Activated T-cell treated with anti-CD3 and anti-CD28 coated beads, Interleukin-2, amount 50 U/mL, for 4 hours (primary cell): ENCODE measurements around the gene CASZ1. TPM values are rescaled to one million over a fixed set of nuclear protein-coding genes. Genes with fewer than 3 reads are reported as not detected.

Experiments used
- ATAC-seq, 2 donors: fragments of 200-7000 bp; cut with Tn5 transposase; one replicate each; pipeline ENCODE4 v1.10.0; 2021
- DNase-seq: peaks from one replicate; pipeline ENCODE4 v3.0.0-alpha.2; 2020
- H3K27me3 Mint-ChIP-seq: one replicate; pipeline ENCODE4 v1.8.0; 2021; ENCODE audit warnings: low read depth, mixed read lengths
- H3K36me3 Mint-ChIP-seq: one replicate; pipeline ENCODE4 v1.8.0; 2022; ENCODE audit warnings: mixed read lengths; ENCODE audit not compliant: insufficient read depth
- H3K4me1 Mint-ChIP-seq: one replicate; pipeline ENCODE4 v1.8.0; 2021; ENCODE audit warnings: low read depth, mixed read lengths
- H3K4me3 Mint-ChIP-seq: one replicate; pipeline ENCODE4 v1.8.0; 2021; ENCODE audit warnings: mild to moderate bottlenecking, moderate library complexity, mixed read lengths
- H3K9me3 Mint-ChIP-seq: one replicate; pipeline ENCODE4 v1.8.0; 2021; ENCODE audit warnings: mixed read lengths
- total RNA-seq, 3 donors: library from RNA; stranded (reverse); gene quantifications; one replicate each; pipeline ENCODE4 v1.2.1, GENCODE V29; 2021

CASZ1 gene
- total RNA-seq, 3 donors from 2014 or later: 6.9 to 11.2 (median 8.4) TPM

DNA sequence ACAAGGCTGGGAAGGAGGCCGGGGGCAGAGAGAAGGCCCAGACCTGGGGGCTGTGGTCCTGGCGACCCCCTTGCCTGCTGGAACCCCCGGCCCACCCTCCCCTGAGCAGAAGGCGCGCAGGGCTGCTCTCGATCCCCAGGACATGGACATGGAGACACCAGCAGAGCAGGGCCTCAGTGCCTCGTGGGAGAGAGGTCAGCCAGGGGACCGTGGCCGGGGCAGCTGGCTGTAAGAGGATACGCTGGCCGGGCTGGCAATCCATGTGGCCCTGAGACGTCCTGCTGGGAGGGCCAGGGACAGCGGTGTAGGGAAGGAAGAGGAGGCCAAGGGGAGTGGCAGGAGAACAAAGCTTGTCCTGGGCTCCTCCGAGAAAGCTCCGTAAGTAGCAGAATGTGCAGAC lies 132.2 kb downstream of the CASZ1 start:
- DNase-seq (no peak), ATAC-seq (no peak)
- Mint-ChIP-seq H3K4me1 (no peaks in the 10 kb centered on the region), H3K4me3 (no peak overlapping the region), H3K9me3 (no peaks in the 10 kb centered on the region), H3K27me3 (no peaks in the 10 kb centered on the region), H3K36me3 (peaks cover 2% of the 10 kb centered on the region)

DNA sequence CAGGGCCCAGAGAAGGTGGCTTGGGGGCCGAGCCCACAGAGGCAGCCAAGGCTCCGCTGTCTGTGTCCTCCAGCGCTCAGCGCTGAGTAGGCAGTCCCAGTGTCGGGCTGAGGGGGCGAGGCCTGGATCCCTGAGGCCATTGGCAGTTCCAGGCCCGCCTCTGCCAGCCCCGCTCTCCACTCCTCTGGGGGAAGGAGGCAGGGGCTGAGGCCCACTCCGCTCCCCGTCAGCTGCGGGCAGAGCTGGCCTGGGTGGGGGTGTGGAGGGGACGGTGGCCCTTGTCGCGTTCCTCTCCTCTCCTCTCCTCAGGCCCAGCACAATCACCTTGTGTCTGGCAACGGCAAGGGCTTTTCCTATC lies 132.8 kb downstream of the CASZ1 start:
- DNase-seq (no peak), ATAC-seq (no peak)
- Mint-ChIP-seq H3K36me3 (peaks cover 2% of the 10 kb centered on the region), H3K4me3 (no peak overlapping the region), H3K27me3 (no peaks in the 10 kb centered on the region), H3K4me1 (no peaks in the 10 kb centered on the region), H3K9me3 (no peaks in the 10 kb centered on the region)

GRCh38 chr1:10662824-10663677 lies 133.4 kb downstream of the CASZ1 start:
- H3K27me3 Mint-ChIP-seq: no peaks in the 10 kb centered on the region
- no peaks in the 10 kb centered on the region for H3K9me3 Mint-ChIP-seq
- H3K36me3 Mint-ChIP-seq: peaks cover 2% of the 10 kb centered on the region
- ATAC-seq (no peak), DNase-seq (no peak)
- no peaks in the 10 kb centered on the region for H3K4me1 Mint-ChIP-seq
- no peak overlapping the region for H3K4me3 Mint-ChIP-seq

GRCh38 chr1:10662090-10662688 lies 134.3 kb downstream of the CASZ1 start:
- no peaks in the 10 kb centered on the region for H3K4me1 Mint-ChIP-seq
- ATAC-seq: no peak
- no peaks in the 10 kb centered on the region for H3K9me3 Mint-ChIP-seq
- H3K36me3 Mint-ChIP-seq: peaks cover 2% of the 10 kb centered on the region
- DNase-seq: no peak
- no peak overlapping the region for H3K4me3 Mint-ChIP-seq
- no peaks in the 10 kb centered on the region for H3K27me3 Mint-ChIP-seq

DNA sequence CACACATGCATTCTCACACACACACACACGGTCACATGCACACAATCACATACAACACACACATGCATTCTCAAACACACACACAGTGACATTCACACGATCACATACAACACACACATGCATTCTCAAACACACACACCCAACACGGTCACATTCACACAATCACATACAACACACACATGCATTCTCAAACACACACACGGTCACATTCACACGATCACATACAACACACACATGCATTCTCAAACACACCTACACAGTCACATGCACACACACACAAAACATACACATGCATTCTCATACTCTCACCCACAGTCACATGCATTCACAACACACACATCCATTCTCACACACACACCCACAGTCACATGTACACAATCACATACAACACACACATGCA lies 135.0 kb downstream of the CASZ1 start:
- DNase-seq (no peak), ATAC-seq (no peak)
- Mint-ChIP-seq H3K27me3 (no peaks in the 10 kb centered on the region), H3K9me3 (no peaks in the 10 kb centered on the region), H3K4me1 (no peaks in the 10 kb centered on the region), H3K36me3 (peaks cover 2% of the 10 kb centered on the region), H3K4me3 (no peak overlapping the region)

- DNase-seq: no peak
- no peaks in the 10 kb centered on the region for H3K36me3 Mint-ChIP-seq
- no peaks in the 10 kb centered on the region for H3K27me3 Mint-ChIP-seq
- no peak for ATAC-seq
- H3K4me3 Mint-ChIP-seq: no peak overlapping the region
- H3K4me1 Mint-ChIP-seq: no peaks in the 10 kb centered on the region
- no peaks in the 10 kb centered on the region for H3K9me3 Mint-ChIP-seq
Measured at GRCh38 chr1:10659646-10660540, 136.6 kb downstream of the CASZ1 start.

GRCh38 chr1:10659218-10659617 lies 137.2 kb downstream of the CASZ1 start:
- Mint-ChIP-seq H3K9me3 (no peaks in the 10 kb centered on the region), H3K27me3 (no peaks in the 10 kb centered on the region), H3K4me1 (no peaks in the 10 kb centered on the region), H3K36me3 (peaks cover 2% of the 10 kb centered on the region), H3K4me3 (no peak overlapping the region)
- DNase-seq: no peak
- no peak for ATAC-seq

DNA sequence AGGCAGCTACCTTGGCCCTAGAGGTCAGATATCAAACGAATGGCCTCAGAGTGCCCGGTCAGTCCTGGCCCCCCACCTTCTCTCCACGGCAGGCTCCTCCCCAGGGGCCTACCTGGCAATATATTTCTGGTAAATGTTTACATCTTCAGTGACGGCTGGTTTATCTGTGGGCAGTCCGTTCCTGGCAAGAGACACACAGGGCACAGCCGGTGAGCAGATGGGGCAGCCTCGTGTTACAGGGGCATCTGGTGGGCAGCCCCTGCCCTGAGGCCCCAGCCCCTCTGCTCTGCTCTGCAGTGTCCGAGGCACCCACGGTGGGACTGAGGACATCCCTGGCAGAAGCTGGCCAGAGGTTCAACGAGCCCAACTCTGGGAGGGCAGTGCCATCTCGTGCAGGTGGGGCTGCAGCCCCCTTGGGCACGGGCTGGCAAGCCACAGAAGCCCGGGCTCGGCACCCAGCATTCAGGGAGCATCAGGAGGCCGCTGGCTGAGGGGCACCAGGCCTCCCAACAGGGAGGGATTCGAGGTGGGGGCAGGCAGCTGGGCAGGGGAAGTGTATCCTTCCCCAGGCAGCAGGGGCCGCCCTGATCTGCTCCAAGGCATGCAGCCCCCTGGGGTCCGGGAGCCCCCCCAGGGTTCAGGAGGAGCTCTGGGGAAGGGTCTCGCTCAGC lies 137.9 kb downstream of the CASZ1 start:
- no peak overlapping the region for H3K4me3 Mint-ChIP-seq
- H3K36me3 Mint-ChIP-seq: peaks cover 5% of the 10 kb centered on the region
- ATAC-seq: no peak
- no peaks in the 10 kb centered on the region for H3K9me3 Mint-ChIP-seq
- no peaks in the 10 kb centered on the region for H3K27me3 Mint-ChIP-seq
- DNase-seq: no peak
- H3K4me1 Mint-ChIP-seq: no peaks in the 10 kb centered on the region

GRCh38 chr1:10657088-10657847 lies 139.2 kb downstream of the CASZ1 start:
- Mint-ChIP-seq H3K4me3 (no peak overlapping the region), H3K36me3 (peaks cover 5% of the 10 kb centered on the region), H3K27me3 (no peaks in the 10 kb centered on the region), H3K4me1 (no peaks in the 10 kb centered on the region), H3K9me3 (no peaks in the 10 kb centered on the region)
- DNase-seq (no peak), ATAC-seq (no peak)

DNA sequence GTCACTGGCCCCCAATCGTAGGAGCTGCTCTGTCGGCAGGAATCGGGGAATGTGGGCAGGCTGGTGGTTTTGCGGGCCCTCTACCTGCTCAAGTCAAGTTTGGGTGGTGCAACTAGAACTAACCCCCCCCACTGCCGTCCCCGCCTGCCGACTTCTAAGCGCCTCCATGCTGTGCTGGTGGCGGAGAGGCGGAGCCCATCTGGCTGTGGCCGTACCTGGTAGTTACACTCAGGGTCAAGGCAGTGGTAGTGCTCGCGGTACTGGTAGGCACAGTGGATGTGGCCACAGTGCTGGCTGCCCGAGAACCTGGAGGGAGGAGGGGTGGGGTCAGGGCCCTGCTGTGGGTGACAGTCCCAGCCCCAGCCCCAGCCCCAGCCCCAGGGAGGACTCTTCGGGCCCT lies 140.0 kb downstream of the CASZ1 start:
- ATAC-seq (no peak), DNase-seq (no peak)
- no peaks in the 10 kb centered on the region for H3K27me3 Mint-ChIP-seq
- no peak overlapping the region for H3K4me3 Mint-ChIP-seq
- H3K9me3 Mint-ChIP-seq: no peaks in the 10 kb centered on the region
- peaks cover 5% of the 10 kb centered on the region for H3K36me3 Mint-ChIP-seq
- no peaks in the 10 kb centered on the region for H3K4me1 Mint-ChIP-seq

GRCh38 chr1:10655002-10655401 lies 141.4 kb downstream of the CASZ1 start:
- no peak for DNase-seq
- H3K4me3 Mint-ChIP-seq: no peak overlapping the region
- ATAC-seq: no peak
- H3K36me3 Mint-ChIP-seq: peaks cover 5% of the 10 kb centered on the region
- H3K4me1 Mint-ChIP-seq: no peaks in the 10 kb centered on the region
- H3K9me3 Mint-ChIP-seq: no peaks in the 10 kb centered on the region
- no peaks in the 10 kb centered on the region for H3K27me3 Mint-ChIP-seq

DNA sequence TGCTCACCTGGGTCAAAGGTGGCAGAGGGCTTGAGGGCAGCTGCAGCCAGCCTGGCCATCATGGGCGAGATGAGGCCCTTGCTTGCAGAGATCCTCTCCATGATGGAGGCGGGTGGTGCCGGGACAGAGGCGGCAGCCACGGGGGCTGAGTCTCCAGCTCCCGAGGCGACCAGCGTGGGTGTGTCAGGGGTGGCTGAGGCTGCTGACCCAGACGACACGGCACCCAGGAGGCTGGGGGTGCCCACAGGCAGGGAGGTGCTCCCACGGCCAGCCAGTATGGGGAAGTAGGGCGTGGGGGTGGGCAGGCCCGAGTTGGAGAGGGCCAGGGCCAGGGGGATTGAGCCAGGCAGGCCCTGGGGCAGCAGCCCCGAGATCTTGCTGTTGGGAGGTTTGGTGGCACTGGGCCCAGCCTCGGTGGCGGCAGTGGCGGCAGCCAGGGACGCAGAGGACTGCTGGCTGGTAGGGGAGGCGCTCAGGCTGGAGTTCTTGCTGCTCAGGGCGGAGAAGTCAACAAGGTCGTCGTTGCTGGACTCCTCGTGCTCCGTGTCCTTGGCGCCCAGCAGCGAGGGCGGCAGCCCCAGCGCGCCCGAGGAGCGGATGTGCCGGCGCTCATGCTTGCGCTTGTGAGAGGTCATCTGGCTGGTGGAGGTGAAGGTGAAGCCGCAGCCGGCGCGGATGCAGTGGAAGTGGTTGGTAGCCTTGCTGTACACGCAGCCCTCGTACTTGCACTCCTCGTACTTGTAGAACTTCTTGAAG lies 142.9 kb downstream of the CASZ1 start:
- no peak overlapping the region for H3K4me3 Mint-ChIP-seq
- no peak for ATAC-seq
- H3K4me1 Mint-ChIP-seq: no peaks in the 10 kb centered on the region
- peaks cover 5% of the 10 kb centered on the region for H3K36me3 Mint-ChIP-seq
- no peaks in the 10 kb centered on the region for H3K9me3 Mint-ChIP-seq
- DNase-seq: no peak
- no peaks in the 10 kb centered on the region for H3K27me3 Mint-ChIP-seq

DNA sequence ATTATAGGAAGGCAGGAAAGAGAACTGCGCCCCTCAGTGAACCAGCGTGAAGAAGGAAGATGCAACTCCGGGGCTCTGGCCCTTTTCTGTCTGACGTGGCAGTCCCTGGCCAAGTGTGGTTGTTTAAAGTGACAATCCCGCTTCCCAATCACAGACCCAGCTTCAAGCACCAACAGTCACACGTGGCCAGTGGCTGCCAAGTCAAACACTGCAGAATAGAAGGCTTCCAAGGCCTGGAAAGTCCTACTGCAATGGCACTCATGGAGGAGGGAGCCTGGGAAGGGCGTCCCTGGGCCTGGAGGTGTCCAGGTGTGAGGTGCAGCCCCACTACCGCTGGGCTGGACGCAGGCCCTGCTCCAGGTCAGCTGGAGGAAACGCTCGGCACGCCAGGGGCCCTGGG lies 143.8 kb downstream of the CASZ1 start:
- no peaks in the 10 kb centered on the region for H3K4me1 Mint-ChIP-seq
- DNase-seq (no peak), ATAC-seq (no peak)
- peaks cover 5% of the 10 kb centered on the region for H3K36me3 Mint-ChIP-seq
- no peaks in the 10 kb centered on the region for H3K9me3 Mint-ChIP-seq
- H3K4me3 Mint-ChIP-seq: no peak overlapping the region
- no peaks in the 10 kb centered on the region for H3K27me3 Mint-ChIP-seq
